Right lobe of liver (tissue), 6 donors: ENCODE data around the gene BSND. TPM values are rescaled to one million over a fixed set of nuclear protein-coding genes. Genes with fewer than 3 reads are reported as not detected.
A peak's percentile ranks its signal among the peaks of the same experiment; 100 is the strongest.

Source experiments
- ATAC-seq, 4 donors: fragments of 200-7000 bp; cut with Tn5 transposase; one replicate each; pipeline ENCODE4 v1.9.1; 2020; ENCODE audit warnings: mild to moderate bottlenecking in 4 of 4, moderate library complexity in 4 of 4
- DNase-seq, 3 donors: peaks; one replicate each; pipeline ENCODE4 v3.0.0-alpha.2; 2020
- H3K27ac ChIP-seq, 3 donors: fragments of 200-600 bp; one replicate each; pipeline ENCODE4 v1.8.0; 2022
- H3K27me3 ChIP-seq, 2 donors: fragments of 200-600 bp; one replicate each; pipeline ENCODE4 v1.8.0; 2022
- H3K36me3 ChIP-seq, 4 donors: fragments of 200-600 bp; sonication (generic) in 1 of 4; one replicate each; pipeline versions ENCODE4 v1.5.1 to v1.8.0; 2017 to 2022; ENCODE audit warnings: control low read depth in 1 of 4
- H3K4me1 ChIP-seq, 4 donors: fragments of 200-600 bp; sonication (generic) in 1 of 4; one replicate each; pipeline versions ENCODE4 v1.5.1 to v1.8.0; 2017 to 2022; ENCODE audit warnings: control low read depth in 1 of 4
- H3K4me3 ChIP-seq, 3 donors: fragments of 200-600 bp; one replicate each; pipeline ENCODE4 v1.8.0; 2022
- H3K9me3 ChIP-seq, 4 donors: fragments of 200-600 bp; sonication (generic) in 1 of 4; one replicate each; pipeline versions ENCODE4 v1.5.1 to v1.8.0; 2017 to 2022; ENCODE audit warnings: control low read depth in 1 of 4
- POLR2A ChIP-seq: fragments of 450-650 bp; IDR thresholded peaks from one replicate; pipeline ENCODE4 v1.6.1; 2017; ENCODE audit warnings: antibody characterized with exemption, mild to moderate bottlenecking
- WGBS: methylation state at CpG from one replicate; pipeline ENCODE4 v1.1.6; 2018; ENCODE audit warnings: low coverage, low lambda C conversion rate; ENCODE audit not compliant: insufficient coverage; ENCODE audit errors: missing lambda C conversion rate; 5-methylcytosine and 5-hydroxymethylcytosine counted together
- intact Hi-C, 2 donors: fragments of 100-400 bp; cut with DNase I; formaldehyde crosslinking; loops; one replicate each; pipeline versions ENCODE4 v1.11.2 to v1.14.1; 2022
- total RNA-seq, 6 experiments: library from RNA; depleted of rRNA in 2 of 6; stranded (reverse); fragments of >200 nt in 2 of 6; fragmentation: NEBNext Ultra II Directional in 3 of 6; extraction: Animal tissue kit (Norgen Biotek cat#: 25700) in 3 of 6; gene quantifications; one replicate each; pipeline versions ENCODE4 v1.1.0 to v1.2.4, GENCODE V29; 2016 to 2023
- TF ChIP-seq, protein P1 (sequence below), 4 donors: fragments of 200-600 bp in 3 of 4; fragments of 450-650 bp in 1 of 4; IDR thresholded peaks; one replicate each; pipeline versions ENCODE4 v1.5.1 to v1.8.0; 2016 to 2022; ENCODE audit warnings: antibody characterized with exemption in 4 of 4, mild to moderate bottlenecking in 2 of 4
- donor health status: DM: no; HTN: yes; CAD: no.
- donor health status: DM: no; HTN: no; CAD: no.
- donor health status: DM: no; HTN: no; CAD: no.
- donor health status: DM: no; HTN: yes; CAD: no.
- donor health status: DM: no; HTN: yes; CAD: no.

Gene BSND
- total RNA-seq, 6 experiments from 2014 or later: not detected

DNA sequence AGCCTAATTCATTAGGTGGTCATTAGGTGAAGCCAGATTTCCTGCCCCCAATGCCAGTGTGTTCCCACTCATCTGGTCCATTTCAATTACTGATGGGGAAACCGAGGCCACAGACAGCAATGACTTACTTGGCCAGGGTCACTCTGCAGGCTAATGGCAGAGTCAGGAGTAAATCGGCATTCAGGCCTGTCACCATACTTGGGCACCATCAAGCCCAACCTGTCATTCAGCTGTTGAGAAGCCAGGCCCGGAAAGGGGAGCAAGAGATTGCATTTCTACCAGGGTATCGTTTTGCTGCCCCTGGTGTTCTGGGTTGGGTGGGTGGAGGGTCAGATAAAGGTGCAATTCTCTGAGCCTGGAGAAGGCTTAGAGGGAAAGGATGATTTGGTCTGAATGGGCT lies 26.3 kb upstream of the BSND start:
- intact Hi-C loops: no loop called here
- Histone ChIP-seq H3K36me3 (no peaks in the 10 kb centered on the region), H3K27me3 (no peaks in the 10 kb centered on the region), H3K27ac (no peak overlapping the region), H3K9me3 (no peaks in the 10 kb centered on the region), H3K4me3 (no peak overlapping the region), H3K4me1 (no peaks in the 10 kb centered on the region)
- peak in 1 of 3 donors; percentile 19 for DNase-seq
- 90% methylated on average over 2 of the region's 4 CpGs for WGBS
- TF ChIP-seq, protein P1, sequence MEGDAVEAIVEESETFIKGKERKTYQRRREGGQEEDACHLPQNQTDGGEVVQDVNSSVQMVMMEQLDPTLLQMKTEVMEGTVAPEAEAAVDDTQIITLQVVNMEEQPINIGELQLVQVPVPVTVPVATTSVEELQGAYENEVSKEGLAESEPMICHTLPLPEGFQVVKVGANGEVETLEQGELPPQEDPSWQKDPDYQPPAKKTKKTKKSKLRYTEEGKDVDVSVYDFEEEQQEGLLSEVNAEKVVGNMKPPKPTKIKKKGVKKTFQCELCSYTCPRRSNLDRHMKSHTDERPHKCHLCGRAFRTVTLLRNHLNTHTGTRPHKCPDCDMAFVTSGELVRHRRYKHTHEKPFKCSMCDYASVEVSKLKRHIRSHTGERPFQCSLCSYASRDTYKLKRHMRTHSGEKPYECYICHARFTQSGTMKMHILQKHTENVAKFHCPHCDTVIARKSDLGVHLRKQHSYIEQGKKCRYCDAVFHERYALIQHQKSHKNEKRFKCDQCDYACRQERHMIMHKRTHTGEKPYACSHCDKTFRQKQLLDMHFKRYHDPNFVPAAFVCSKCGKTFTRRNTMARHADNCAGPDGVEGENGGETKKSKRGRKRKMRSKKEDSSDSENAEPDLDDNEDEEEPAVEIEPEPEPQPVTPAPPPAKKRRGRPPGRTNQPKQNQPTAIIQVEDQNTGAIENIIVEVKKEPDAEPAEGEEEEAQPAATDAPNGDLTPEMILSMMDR (IDR thresholded peaks at IDR 0.05): no peak
- TF ChIP-seq POLR2A: no peak
- ATAC-seq: no peak

DNA sequence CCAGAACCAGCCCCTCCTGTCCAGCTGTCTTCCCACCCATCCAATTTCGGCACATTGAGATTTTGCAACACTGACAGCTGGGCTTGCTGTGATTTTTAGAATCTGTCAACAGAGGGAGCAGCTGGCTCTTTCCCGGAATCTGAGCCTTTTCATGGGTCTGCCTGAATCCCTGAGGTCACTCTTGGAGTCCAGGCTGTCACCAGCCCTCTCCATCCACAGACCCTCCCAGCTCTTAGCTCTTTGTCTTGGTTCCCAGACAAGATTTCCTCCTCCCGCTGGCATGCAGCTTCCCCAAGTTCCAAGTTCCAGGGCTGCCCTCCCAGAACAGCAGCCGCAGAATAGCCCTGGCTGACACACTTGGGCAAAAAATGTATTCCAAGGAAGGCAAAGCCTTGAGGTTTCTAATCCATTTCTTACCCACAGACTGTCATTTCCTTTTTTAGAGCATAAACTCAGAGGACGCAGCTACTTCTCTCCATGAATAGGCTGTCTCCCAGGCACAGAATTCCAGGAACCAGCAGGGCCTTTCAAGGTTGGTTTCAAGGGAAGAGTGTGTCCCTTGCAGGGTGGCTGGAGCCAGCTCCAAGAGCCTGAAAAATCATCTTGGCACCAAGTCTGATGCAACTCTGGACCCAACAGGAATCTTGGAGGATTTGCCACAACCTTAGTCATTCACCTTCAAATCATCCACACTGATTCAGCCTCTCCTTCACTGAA lies 25.4 kb upstream of the BSND start:
- H3K4me3 ChIP-seq: no peak overlapping the region
- 30% methylated on average over 4 of the region's 5 CpGs for WGBS
- H3K27me3 ChIP-seq: no peaks in the 10 kb centered on the region
- intact Hi-C loops: no loop called here
- ATAC-seq (peak; percentile 78 to 92 (median 84)), DNase-seq (peak in 1 of 3 donors; percentile 49)
- no peaks in the 10 kb centered on the region for H3K36me3 ChIP-seq
- no peaks in the 10 kb centered on the region for H3K4me1 ChIP-seq
- H3K9me3 ChIP-seq: no peaks in the 10 kb centered on the region
- H3K27ac ChIP-seq: no peak overlapping the region
- TF ChIP-seq POLR2A: no peak
- TF ChIP-seq, protein P1 (IDR thresholded peaks at IDR 0.05): peak; percentile 22 to 52 (median 47)

DNA sequence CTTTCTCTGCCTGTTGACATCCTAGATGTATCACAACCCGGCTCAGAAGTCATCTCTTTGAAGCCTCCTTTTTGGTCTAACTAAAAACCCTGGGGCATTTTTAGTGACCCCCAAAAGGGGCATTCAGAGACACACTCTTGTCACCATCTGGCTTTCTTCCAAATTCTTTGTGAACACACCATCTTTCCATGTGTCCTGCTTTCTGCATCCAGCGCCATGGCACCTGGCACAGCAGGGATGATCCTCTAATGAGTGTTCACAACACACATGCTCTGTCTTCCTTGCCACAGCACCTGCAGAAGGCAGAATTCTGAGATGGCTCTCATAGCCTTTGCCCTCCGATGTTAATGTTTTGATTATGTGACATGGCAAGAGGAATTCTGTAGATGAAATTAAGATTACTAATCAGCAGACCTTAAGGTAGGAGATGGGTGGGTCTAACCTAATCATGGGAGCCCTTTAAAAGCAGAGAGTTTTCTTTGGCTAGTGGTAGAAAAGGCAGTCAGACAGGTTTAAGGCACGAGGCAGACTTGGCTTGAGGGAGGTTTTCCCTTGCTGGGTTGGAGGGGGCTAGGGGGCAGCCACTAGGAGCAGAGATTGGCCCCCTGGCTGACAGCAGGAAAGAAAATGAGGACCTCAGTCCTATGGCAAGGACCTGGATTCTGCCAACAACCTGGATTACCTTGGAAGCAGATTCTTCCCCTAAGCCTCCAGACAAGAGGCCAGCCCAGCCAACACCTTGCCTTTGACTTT lies 23.2 kb upstream of the BSND start:
- 77% methylated on average over 4 of the region's 4 CpGs for WGBS
- no peaks in the 10 kb centered on the region for H3K36me3 ChIP-seq
- no peak overlapping the region for H3K27ac ChIP-seq
- H3K27me3 ChIP-seq: no peaks in the 10 kb centered on the region
- DNase-seq: peak in 1 of 3 donors; percentile 13
- H3K4me1 ChIP-seq: peaks cover 0 to 3% (median 0%) of the 10 kb centered on the region in 4 donors
- no peak for ATAC-seq
- no peak overlapping the region for H3K4me3 ChIP-seq
- intact Hi-C loops: no loop called here
- no peaks in the 10 kb centered on the region for H3K9me3 ChIP-seq
- TF ChIP-seq, protein P1 (IDR thresholded peaks at IDR 0.05): no peak
- TF ChIP-seq POLR2A: no peak

DNA sequence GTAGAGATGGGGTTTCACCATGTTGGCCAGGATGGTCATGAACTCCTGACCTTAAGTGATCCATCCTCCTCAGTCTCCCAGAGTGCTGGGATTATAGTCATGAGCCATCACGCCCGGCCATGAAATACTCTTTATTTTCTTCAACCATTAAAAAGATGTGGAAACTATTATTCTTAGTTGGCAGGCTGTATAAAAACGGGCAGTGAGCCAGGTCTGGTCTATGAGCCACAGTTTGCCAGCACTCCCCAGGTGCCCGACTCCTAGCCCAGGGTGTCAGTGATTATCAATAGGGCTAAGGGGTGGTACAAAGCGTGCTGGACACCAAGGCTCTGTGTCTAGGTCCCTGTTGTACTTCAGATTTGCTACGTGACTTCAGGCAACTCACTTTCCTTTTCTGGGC lies 22.0 kb upstream of the BSND start:
- Histone ChIP-seq H3K27ac (no peak overlapping the region), H3K27me3 (no peaks in the 10 kb centered on the region), H3K9me3 (no peaks in the 10 kb centered on the region), H3K4me3 (no peak overlapping the region), H3K36me3 (no peaks in the 10 kb centered on the region), H3K4me1 (peaks cover 0 to 7% (median 0%) of the 10 kb centered on the region in 4 donors)
- no peak for TF ChIP-seq POLR2A
- TF ChIP-seq, protein P1 (IDR thresholded peaks at IDR 0.05): no peak
- DNase-seq (peak in 1 of 3 donors; percentile 25), ATAC-seq (no peak)
- WGBS: 73% methylated on average over 5 of the region's 6 CpGs
- intact Hi-C loops: no loop called here
